Astrocyte (in vitro differentiated cells and primary cell): ENCODE measurements around the gene SGCD. TPM values are rescaled to one million over a fixed set of nuclear protein-coding genes. Genes with fewer than 3 reads are reported as not detected.

ENCODE experiments used
- DNase-seq: peaks from one replicate; pipeline ENCODE4 v3.0.0-alpha.2; 2010; ENCODE audit warnings: low read depth
- FAIRE-seq: peaks from 2 replicates; lab custom pipeline; 2011; peaks lifted over from hg19 to GRCh38; lab: Jason Lieb, UNC
- H2AFZ ChIP-seq: 2 replicates; pipeline ENCODE4 v1.6.0; 2012; ENCODE audit warnings: low read depth, low read length, inconsistent platforms
- H3K27ac ChIP-seq: 2 replicates; pipeline ENCODE4 v1.5.1; 2011; ENCODE audit warnings: low read depth, low read length, inconsistent platforms
- H3K27me3 ChIP-seq: 2 replicates; pipeline ENCODE4 v1.6.0; 2011; ENCODE audit warnings: low read length, inconsistent platforms; ENCODE audit not compliant: insufficient read depth
- H3K36me3 ChIP-seq: 2 replicates; pipeline ENCODE4 v1.5.1; 2011; ENCODE audit warnings: low read length, inconsistent platforms; ENCODE audit not compliant: insufficient read depth
- H3K4me1 ChIP-seq: 2 replicates; pipeline ENCODE4 v1.5.1; 2011; ENCODE audit warnings: low read length, inconsistent platforms; ENCODE audit not compliant: insufficient read depth
- H3K4me2 ChIP-seq: 2 replicates; pipeline ENCODE4 v1.6.0; 2012; ENCODE audit warnings: low read length, inconsistent platforms
- H3K4me3 ChIP-seq: 2 replicates; pipeline ENCODE4 v1.5.1; 2011; ENCODE audit warnings: low read depth, mild to moderate bottlenecking, low read length, inconsistent platforms; ENCODE audit not compliant: insufficient read depth
- H3K79me2 ChIP-seq: 2 replicates; pipeline ENCODE4 v1.6.0; 2012; ENCODE audit warnings: mild to moderate bottlenecking, low read length, inconsistent platforms; ENCODE audit not compliant: insufficient read depth
- H3K9ac ChIP-seq: 2 replicates; pipeline ENCODE4 v1.6.0; 2012; ENCODE audit warnings: mild to moderate bottlenecking, low read length, inconsistent platforms
- H3K9me3 ChIP-seq: 2 replicates; pipeline ENCODE4 v1.5.1; 2012; ENCODE audit warnings: low read depth, mild to moderate bottlenecking, low read length, inconsistent platforms; ENCODE audit not compliant: insufficient read depth
- H4K20me1 ChIP-seq: 2 replicates; pipeline ENCODE4 v1.6.0; 2012; ENCODE audit warnings: low read length, inconsistent platforms; ENCODE audit not compliant: insufficient read depth
- H3K27ac Mint-ChIP-seq: one replicate; pipeline ENCODE4 v1.8.0; 2021; ENCODE audit warnings: mild to moderate bottlenecking, mixed read lengths; ENCODE audit not compliant: unreplicated experiment
- H3K27me3 Mint-ChIP-seq: one replicate; pipeline ENCODE4 v1.8.0; 2021; ENCODE audit warnings: low read depth, mixed read lengths; ENCODE audit not compliant: unreplicated experiment
- H3K36me3 Mint-ChIP-seq: one replicate; pipeline ENCODE4 v1.8.0; 2021; ENCODE audit warnings: low read depth, mixed read lengths; ENCODE audit not compliant: unreplicated experiment
- H3K4me1 Mint-ChIP-seq: one replicate; pipeline ENCODE4 v1.8.0; 2021; ENCODE audit warnings: low read depth, mixed read lengths; ENCODE audit not compliant: unreplicated experiment
- H3K4me3 Mint-ChIP-seq: one replicate; pipeline ENCODE4 v1.8.0; 2021; ENCODE audit warnings: mild to moderate bottlenecking, moderate library complexity, mixed read lengths; ENCODE audit not compliant: unreplicated experiment
- H3K9me3 Mint-ChIP-seq: one replicate; pipeline ENCODE4 v1.8.0; 2021; ENCODE audit warnings: mild to moderate bottlenecking, mixed read lengths; ENCODE audit not compliant: unreplicated experiment
- EZH2 ChIP-seq: IDR thresholded peaks from 2 replicates; pipeline ENCODE4 v1.6.1; 2012; ENCODE audit warnings: mild to moderate bottlenecking, low read length, inconsistent platforms; ENCODE audit not compliant: insufficient read depth
- total RNA-seq: library from RNA; stranded (reverse); gene quantifications from 2 replicates; pipeline ENCODE4 v1.2.1, GENCODE V29; 2021
- TF ChIP-seq, protein P1 (sequence below): IDR thresholded peaks from 2 replicates; pipeline ENCODE4 v1.5.1; 2011; ENCODE audit warnings: low read depth, mild to moderate bottlenecking, inconsistent platforms, low read length, moderate library complexity; ENCODE audit not compliant: insufficient read depth

SGCD gene
- total RNA-seq, 1 donor from 2014 or later: 2.9 TPM

DNA sequence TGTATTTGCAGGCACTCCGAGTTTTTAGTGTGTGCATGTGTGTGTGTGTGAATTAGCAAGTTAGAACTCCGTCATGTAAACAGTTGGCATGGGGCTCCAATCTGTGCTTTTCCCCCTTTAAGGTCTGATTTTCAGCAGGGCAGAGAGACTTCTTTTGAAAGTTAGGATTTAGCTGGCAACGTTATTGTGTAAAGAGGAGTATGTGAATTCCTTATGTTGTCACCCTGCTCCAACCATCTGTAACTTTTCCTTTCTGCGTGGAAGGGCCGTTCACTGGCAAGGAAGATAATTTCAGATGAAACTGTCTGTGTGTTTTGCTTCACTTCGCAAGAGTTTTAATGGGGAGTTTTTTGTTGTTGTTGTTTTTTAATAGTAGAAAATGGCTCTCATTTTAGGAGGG is 332 bp downstream of the SGCD start:
- H3K36me3 Mint-ChIP-seq: no peaks in the 10 kb centered on the region
- peaks cover 16% of the 10 kb centered on the region for H3K4me1 Mint-ChIP-seq
- no peak for DNase-seq
- H4K20me1 ChIP-seq: no peaks in the 10 kb centered on the region
- peak overlapping the region; percentile 78 for H2AFZ ChIP-seq
- TF ChIP-seq, protein P1, sequence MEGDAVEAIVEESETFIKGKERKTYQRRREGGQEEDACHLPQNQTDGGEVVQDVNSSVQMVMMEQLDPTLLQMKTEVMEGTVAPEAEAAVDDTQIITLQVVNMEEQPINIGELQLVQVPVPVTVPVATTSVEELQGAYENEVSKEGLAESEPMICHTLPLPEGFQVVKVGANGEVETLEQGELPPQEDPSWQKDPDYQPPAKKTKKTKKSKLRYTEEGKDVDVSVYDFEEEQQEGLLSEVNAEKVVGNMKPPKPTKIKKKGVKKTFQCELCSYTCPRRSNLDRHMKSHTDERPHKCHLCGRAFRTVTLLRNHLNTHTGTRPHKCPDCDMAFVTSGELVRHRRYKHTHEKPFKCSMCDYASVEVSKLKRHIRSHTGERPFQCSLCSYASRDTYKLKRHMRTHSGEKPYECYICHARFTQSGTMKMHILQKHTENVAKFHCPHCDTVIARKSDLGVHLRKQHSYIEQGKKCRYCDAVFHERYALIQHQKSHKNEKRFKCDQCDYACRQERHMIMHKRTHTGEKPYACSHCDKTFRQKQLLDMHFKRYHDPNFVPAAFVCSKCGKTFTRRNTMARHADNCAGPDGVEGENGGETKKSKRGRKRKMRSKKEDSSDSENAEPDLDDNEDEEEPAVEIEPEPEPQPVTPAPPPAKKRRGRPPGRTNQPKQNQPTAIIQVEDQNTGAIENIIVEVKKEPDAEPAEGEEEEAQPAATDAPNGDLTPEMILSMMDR: no peak
- TF ChIP-seq EZH2: no peak
- peaks cover 4% of the 10 kb centered on the region for H3K4me1 ChIP-seq
- peak overlapping the region; percentile 43 for H3K27ac Mint-ChIP-seq
- H3K4me3 Mint-ChIP-seq: peak overlapping the region; percentile 55
- H3K27me3 ChIP-seq: no peaks in the 10 kb centered on the region
- H3K27me3 Mint-ChIP-seq: peaks cover 2% of the 10 kb centered on the region
- peak overlapping the region; percentile 67 for H3K4me3 ChIP-seq
- H3K9ac ChIP-seq: peak overlapping the region; percentile 80
- no peaks in the 10 kb centered on the region for H3K36me3 ChIP-seq
- peak overlapping the region; percentile 72 for H3K27ac ChIP-seq
- no peaks in the 10 kb centered on the region for H3K79me2 ChIP-seq
- no peaks in the 10 kb centered on the region for H3K9me3 Mint-ChIP-seq
- no peak for FAIRE-seq
- H3K4me2 ChIP-seq: peak overlapping the region; percentile 92
- no peaks in the 10 kb centered on the region for H3K9me3 ChIP-seq

DNA sequence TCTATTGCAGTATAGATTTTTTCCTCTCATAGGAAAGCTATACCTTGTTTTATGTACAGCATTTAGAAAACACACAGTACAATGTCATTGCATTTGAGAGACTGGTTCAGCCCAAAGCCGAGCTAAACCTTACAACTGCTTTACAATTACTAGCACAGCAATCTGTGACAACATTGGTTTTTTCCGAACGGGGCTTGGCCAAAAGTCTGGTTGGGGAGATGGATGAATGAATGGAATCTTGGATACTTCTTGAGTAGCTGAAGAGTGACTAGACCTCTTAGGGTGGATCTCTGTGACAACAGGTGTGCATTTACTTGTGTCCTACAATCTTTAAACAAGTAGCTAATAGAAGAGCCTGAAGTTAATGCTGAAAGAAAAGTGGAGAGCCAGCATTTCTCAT is 1.2 kb downstream of the SGCD start:
- Mint-ChIP-seq H3K27me3 (no peaks in the 10 kb centered on the region), H3K27ac (no peak overlapping the region), H3K36me3 (no peaks in the 10 kb centered on the region), H3K4me3 (no peak overlapping the region), H3K4me1 (peaks cover 16% of the 10 kb centered on the region), H3K9me3 (no peaks in the 10 kb centered on the region)
- peaks cover 4% of the 10 kb centered on the region for H3K4me1 ChIP-seq
- H3K9ac ChIP-seq: peak overlapping the region; percentile 80
- peak overlapping the region; percentile 92 for H3K4me2 ChIP-seq
- no peak for FAIRE-seq
- no peak overlapping the region for H3K27ac ChIP-seq
- TF ChIP-seq EZH2: no peak
- TF ChIP-seq, protein P1: no peak
- H3K4me3 ChIP-seq: no peak overlapping the region
- H2AFZ ChIP-seq: no peak overlapping the region
- no peaks in the 10 kb centered on the region for H3K9me3 ChIP-seq
- H3K27me3 ChIP-seq: no peaks in the 10 kb centered on the region
- H3K79me2 ChIP-seq: no peaks in the 10 kb centered on the region
- H4K20me1 ChIP-seq: no peaks in the 10 kb centered on the region
- no peak for DNase-seq
- no peaks in the 10 kb centered on the region for H3K36me3 ChIP-seq

DNA sequence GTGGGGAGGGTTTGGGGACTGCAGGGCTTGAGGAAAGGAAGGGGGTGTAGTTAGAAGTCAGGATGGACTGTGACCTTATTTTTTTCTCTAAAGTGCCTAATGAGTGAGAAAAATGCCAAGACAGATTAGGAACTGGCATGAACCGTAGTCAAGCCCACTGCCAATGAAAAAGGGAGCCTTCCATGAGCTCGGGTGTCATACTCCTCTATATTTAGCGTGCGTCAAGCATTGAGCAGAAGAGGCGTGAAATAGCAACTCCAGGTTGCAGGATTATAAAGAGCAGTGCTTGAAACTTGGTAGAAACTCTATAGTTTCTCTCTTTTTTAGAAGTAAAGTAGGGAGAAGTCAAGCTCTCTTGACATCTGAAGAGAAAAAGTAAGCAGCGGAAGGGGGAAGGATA is 1.8 kb downstream of the SGCD start:
- Mint-ChIP-seq H3K4me3 (no peak overlapping the region), H3K27me3 (no peaks in the 10 kb centered on the region), H3K4me1 (peaks cover 16% of the 10 kb centered on the region), H3K36me3 (no peaks in the 10 kb centered on the region), H3K27ac (no peak overlapping the region), H3K9me3 (no peaks in the 10 kb centered on the region)
- no peaks in the 10 kb centered on the region for H3K9me3 ChIP-seq
- no peaks in the 10 kb centered on the region for H3K36me3 ChIP-seq
- H3K4me2 ChIP-seq: no peak overlapping the region
- TF ChIP-seq, protein P1: no peak
- TF ChIP-seq EZH2: no peak
- H3K79me2 ChIP-seq: no peaks in the 10 kb centered on the region
- H3K27ac ChIP-seq: no peak overlapping the region
- H3K4me3 ChIP-seq: no peak overlapping the region
- FAIRE-seq (no peak), DNase-seq (no peak)
- H4K20me1 ChIP-seq: no peaks in the 10 kb centered on the region
- H3K4me1 ChIP-seq: peaks cover 4% of the 10 kb centered on the region
- H3K27me3 ChIP-seq: no peaks in the 10 kb centered on the region
- no peak overlapping the region for H3K9ac ChIP-seq
- no peak overlapping the region for H2AFZ ChIP-seq
